SH-SY5Y (cell line): ENCODE results near the gene SLCO4A1.

ENCODE experiments used
- GATA2 ChIP-seq: IDR thresholded peaks from 2 replicates; pipeline ENCODE4 v1.6.1; 2011; ENCODE audit warnings: mild to moderate bottlenecking, low read depth, low read length
- GATA3 ChIP-seq: IDR thresholded peaks from 2 replicates; pipeline ENCODE4 v1.6.1; 2011; ENCODE audit warnings: low read depth, mild to moderate bottlenecking, low read length, moderate library complexity

GRCh38 chr20:62615750-62616251 is 26.5 kb upstream of the SLCO4A1 start:
- TF ChIP-seq GATA2 (no peak), GATA3 (no peak)
